MG63 (cell line): ENCODE results near the gene ERLEC1. TPM values are rescaled to one million over a fixed set of nuclear protein-coding genes. Genes with fewer than 3 reads are reported as not detected.
"Not testable (repeated sequence)": the region's sequence is repeated elsewhere in the genome, so short reads cannot be mapped to it uniquely, and the experiment has no call there.

Experiments
- DNase-seq: peaks from one replicate; pipeline ENCODE4 v3.0.0-alpha.2; 2020
- H3K27me3 ChIP-seq: fragments of 250-450 bp; sonication (Bioruptor Pico); 2 replicates; pipeline ENCODE4 v1.5.1; 2020; ENCODE audit warnings: mild to moderate bottlenecking, moderate library complexity
- H3K36me3 ChIP-seq: fragments of 250-450 bp; sonication (Bioruptor Pico); 2 replicates; pipeline ENCODE4 v1.5.1; 2020; ENCODE audit warnings: mild to moderate bottlenecking, moderate library complexity
- H3K4me3 ChIP-seq: fragments of 250-450 bp; sonication (Bioruptor Pico); 2 replicates; pipeline ENCODE4 v1.5.1; 2020; ENCODE audit warnings: mild to moderate bottlenecking, moderate library complexity
- H3K9me3 ChIP-seq: fragments of 250-450 bp; sonication (Bioruptor Pico); 2 replicates; pipeline ENCODE4 v1.5.1; 2020; ENCODE audit warnings: mild to moderate bottlenecking, moderate library complexity
- total RNA-seq: library from RNA; depleted of rRNA; stranded (reverse); fragments of >200 nt; shearing (Covaris generic); gene quantifications from 2 replicates; pipeline ENCODE4 v1.2.3, GENCODE V29; 2014; ENCODE audit warnings: low replicate concordance; rRNA removed

Gene ERLEC1, protein sequence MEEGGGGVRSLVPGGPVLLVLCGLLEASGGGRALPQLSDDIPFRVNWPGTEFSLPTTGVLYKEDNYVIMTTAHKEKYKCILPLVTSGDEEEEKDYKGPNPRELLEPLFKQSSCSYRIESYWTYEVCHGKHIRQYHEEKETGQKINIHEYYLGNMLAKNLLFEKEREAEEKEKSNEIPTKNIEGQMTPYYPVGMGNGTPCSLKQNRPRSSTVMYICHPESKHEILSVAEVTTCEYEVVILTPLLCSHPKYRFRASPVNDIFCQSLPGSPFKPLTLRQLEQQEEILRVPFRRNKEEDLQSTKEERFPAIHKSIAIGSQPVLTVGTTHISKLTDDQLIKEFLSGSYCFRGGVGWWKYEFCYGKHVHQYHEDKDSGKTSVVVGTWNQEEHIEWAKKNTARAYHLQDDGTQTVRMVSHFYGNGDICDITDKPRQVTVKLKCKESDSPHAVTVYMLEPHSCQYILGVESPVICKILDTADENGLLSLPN
- total RNA-seq: 12.1 and 13.6 TPM in 2 replicates

DNA sequence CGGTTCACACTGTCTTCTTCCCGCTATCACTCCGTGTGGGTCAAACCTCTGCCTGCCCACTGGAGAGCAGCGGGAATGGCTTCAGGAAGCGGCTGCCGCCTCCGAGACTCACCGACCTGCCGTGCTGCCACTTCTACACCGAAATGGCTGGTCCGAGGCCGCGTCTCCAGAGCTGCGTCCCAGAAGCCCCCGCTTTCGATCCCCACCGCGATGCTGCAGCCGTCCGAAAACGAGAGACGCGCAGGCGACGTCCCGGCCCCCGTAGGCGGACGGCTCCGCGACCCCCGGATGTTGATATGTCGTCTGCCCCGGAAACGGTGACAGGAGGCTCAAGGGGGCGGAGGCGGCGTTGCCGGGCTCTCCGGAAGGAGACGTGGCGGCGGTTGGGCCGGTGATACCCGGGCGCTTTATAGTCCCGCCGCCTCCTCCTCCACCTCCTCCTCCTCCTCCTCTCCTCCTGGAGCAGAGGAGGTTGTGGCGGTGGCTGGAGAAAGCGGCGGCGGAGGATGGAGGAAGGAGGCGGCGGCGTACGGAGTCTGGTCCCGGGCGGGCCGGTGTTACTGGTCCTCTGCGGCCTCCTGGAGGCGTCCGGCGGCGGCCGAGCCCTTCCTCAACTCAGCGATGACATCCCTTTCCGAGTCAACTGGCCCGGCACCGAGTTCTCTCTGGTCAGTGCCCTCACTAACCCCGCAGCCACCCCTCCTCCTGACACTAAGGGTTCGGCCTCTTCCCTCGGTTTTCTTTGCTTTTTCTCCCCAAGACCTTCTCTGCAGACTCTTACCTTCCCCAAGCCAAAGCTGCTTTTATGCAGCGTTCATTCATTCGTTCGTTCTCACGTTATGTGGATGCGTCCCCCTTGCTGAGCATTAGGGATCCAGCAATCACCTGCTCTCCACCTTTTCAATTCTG lies at the start of gene ERLEC1, which contains the start of gene ASB3:
Gene ERLEC1 (plus strand): TSS at position 340 of the 909 bp plus-strand sequence. CDS start 167 bp downstream, at position 507.
Gene ASB3 (minus strand): TSS at position 249 of the 909 bp plus-strand sequence. CDS start 21,381 bp downstream, outside the sequence.
- Histone ChIP-seq H3K9me3 (no peaks in the 10 kb centered on the region), H3K27me3 (no peaks in the 10 kb centered on the region), H3K36me3 (no peaks in the 10 kb centered on the region; the same call in 1 of the 2 replicates), H3K4me3 (peak within 1 kb of the TSS; percentile 89)
- DNase-seq: peak; percentile 87

DNA sequence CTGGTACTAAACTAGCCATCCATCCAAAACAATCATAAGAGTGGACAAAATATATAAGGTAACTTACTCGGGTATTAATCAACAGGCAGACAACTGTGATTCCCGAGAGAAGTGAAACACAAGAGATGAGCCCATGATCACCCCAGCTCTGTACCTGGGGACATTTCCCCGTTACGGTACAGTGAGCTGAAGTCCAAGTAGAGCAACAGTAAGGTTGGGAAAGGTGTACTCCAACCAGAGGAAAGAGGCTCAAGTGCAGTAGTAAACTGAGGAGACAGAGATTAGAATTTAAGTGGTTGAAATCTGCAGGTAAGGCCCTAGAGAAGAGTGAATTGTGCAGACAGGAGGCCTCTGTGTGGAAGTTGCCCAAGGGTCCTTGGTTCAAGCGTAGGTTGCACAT lies 49.8 kb upstream of the ERLEC1 start:
- DNase-seq: no peak
- H3K36me3 ChIP-seq: peaks cover 6% of the 10 kb centered on the region
- no peaks in the 10 kb centered on the region for H3K9me3 ChIP-seq
- H3K27me3 ChIP-seq: no peaks in the 10 kb centered on the region
- H3K4me3 ChIP-seq: no peak overlapping the region

DNA sequence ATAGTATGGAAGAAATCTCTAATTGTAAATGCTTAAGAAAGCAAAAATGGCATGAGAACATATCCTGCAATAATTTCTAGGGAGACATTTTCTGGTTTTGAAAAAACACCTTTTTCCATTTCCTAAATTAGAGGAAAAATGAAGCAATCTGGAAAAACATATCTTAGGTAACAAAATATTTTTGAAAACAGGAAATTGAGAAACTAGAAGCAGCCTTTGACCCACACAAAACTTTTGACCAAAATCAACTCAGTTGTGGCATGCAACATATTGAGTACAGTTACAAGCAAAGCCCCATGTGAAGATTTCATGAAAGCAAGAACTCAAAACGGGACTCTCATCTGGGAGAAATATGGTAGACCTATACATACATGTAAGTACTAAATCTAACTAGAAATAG lies 47.8 kb upstream of the ERLEC1 start:
- H3K36me3 ChIP-seq: peaks cover 6% of the 10 kb centered on the region
- DNase-seq: no peak
- H3K27me3 ChIP-seq: no peaks in the 10 kb centered on the region
- H3K4me3 ChIP-seq: no peak overlapping the region
- H3K9me3 ChIP-seq: no peaks in the 10 kb centered on the region

DNA sequence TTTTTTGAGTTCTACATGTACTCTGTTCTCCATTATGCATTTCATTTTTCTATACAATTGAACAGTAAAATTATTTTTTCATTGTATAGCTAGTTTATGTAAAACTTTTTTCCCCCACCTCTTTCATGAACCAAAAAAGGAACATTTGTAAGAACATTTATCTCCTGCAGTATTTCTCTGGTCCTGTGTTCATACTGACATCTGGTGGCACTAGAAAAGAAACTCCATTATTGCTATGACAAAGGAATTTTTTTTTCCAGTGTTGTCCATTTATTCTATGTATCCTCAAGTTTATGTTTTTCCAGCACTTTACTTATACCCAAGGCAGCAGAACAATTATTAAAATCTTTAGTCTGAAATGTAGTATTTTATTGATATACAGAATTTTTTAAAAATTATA lies 46.7 kb upstream of the ERLEC1 start:
- DNase-seq: no peak
- no peaks in the 10 kb centered on the region for H3K9me3 ChIP-seq
- no peaks in the 10 kb centered on the region for H3K27me3 ChIP-seq
- 0 out of 2 replicates have a peak, but pooled peaks cover under 1% of the 10 kb centered on the region for H3K36me3 ChIP-seq
- H3K4me3 ChIP-seq: no peak overlapping the region

DNA sequence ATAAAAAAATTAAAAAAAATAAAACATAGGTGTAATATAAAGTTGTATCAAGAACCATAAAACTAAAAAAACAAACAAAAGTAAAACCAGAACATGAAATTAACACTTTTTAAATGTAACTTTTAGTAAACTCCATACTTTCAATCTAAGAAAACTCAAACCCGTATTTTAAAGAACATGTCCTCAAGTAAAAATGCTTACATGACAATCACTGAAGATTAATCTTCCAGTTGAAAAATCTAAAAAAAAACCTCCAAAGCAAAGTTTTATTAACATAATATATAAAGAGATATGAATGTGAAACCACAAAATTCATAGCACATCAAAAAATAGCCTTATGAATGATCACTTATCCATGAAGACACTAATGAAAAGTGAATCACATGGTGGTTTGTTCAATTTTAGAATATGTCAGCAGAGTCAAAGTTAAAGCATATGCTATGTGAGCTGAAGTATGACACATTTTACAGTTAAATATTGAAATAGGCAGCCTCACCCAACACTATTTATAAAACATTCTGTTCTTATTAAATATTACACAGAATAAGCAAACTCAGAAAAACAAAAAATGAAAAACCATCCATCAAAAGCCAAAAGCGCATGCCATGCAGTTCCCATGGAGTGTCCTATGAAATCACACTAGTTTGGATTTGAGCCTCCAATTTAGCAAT lies 42.3 kb upstream of the ERLEC1 start:
- no peak overlapping the region for H3K4me3 ChIP-seq
- no peak for DNase-seq
- H3K27me3 ChIP-seq: no peaks in the 10 kb centered on the region
- H3K36me3 ChIP-seq: no peaks in the 10 kb centered on the region
- H3K9me3 ChIP-seq: no peaks in the 10 kb centered on the region

DNA sequence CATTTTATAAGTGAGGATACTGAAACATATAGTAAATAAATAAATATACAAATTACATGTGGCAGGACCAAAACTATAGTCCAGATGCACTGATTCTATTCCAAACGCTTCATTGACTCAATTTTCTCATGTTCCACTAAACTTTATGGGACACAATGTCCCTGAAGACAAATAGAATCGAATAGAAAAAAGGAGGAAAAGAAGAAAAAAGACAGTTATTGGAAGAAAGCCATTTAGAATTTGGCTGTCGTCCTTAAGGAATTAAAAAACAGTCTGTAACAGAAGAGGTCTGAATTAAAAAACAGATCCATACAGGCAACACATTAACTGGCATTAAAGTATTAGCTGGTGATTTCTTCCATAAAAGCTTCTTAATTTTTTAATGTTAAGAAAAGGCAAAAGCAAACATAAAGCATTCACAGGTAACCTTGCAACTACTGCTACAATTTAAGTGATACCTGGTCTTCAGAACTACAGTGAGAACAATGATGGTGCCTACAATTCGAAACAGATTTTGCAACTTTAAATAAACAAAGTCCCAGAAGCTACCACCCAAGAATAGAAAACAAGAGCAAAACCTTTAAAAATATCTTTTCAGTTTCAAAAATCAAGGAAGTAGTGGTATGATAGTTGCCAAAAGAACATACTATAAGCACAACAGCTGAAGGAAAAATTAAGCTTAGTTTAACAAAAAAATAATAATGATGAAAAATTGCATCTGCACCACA lies 36.6 kb upstream of the ERLEC1 start:
- no peak for DNase-seq
- H3K36me3 ChIP-seq: no peaks in the 10 kb centered on the region

DNA sequence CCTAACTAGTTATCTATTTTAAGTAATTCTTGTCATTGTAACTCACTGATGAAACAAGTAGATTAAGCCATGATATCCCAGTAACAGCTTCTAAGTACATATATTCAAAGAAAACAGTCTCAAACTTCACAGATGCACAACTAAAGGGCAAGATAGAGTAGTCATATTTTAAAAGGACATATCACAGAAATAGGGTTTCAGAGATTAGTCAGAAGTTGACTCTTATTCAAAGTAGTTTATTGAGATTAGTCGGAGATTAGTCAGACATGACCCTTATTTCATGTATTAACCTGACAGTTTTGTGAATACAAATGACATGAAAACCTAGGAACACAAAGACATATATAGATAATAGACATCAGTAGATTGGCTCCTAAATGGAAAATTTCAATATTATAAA lies 35.1 kb upstream of the ERLEC1 start:
- DNase-seq: no peak
- no peak overlapping the region for H3K4me3 ChIP-seq
- H3K9me3 ChIP-seq: no peaks in the 10 kb centered on the region
- H3K36me3 ChIP-seq: peaks cover 2% of the 10 kb centered on the region
- no peaks in the 10 kb centered on the region for H3K27me3 ChIP-seq

More for the DNA sequence above, 36.6 kb upstream of the ERLEC1 start:
- Histone ChIP-seq H3K4me3 (no peak overlapping the region), H3K9me3 (no peaks in the 10 kb centered on the region), H3K27me3 (no peaks in the 10 kb centered on the region)

DNA sequence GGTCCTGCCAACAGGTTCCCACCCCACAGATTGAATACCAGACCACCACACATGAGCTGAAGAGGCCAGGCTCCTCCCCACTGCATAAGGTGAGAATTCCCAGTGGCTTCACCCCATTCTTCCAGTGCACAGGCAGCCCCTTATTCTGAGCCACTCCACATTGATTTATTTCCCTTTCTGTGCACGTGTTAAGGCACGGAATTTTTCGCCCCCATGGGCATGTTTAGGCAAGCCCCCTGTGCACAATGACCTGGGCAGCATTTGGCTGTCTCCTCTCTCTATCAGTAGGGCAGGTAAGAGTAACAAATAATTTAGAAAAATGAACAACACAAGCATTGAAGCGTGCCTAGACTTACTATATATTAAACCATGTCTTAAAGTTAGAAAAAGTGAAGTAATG lies 34.5 kb upstream of the ERLEC1 start:
- no peaks in the 10 kb centered on the region for H3K27me3 ChIP-seq
- no peak overlapping the region for H3K4me3 ChIP-seq
- no peak for DNase-seq

DNA sequence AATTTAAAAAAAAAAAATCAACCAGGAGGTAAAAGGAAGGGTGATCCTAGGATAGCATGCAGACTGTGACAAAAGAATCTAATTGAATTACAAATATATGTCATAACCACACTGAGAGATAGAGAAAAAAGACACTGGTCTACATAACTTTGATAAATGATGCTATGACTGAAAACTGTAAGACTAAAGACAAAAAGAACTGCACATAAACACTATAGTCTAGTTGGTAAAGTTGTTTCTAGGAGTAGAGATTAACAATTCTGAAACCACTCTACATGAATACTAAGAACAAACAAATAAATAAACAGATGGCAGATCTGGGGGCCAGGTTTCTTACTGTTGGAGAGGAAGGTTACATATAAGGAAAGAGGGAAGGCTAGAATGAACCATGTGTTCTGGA lies 33.8 kb upstream of the ERLEC1 start:
- no peak overlapping the region for H3K4me3 ChIP-seq
- no peak for DNase-seq
- peaks cover 2% of the 10 kb centered on the region for H3K36me3 ChIP-seq
- H3K27me3 ChIP-seq: no peaks in the 10 kb centered on the region
- no peaks in the 10 kb centered on the region for H3K9me3 ChIP-seq

More for the DNA sequence above, 34.5 kb upstream of the ERLEC1 start:
- no peaks in the 10 kb centered on the region for H3K9me3 ChIP-seq
- H3K36me3 ChIP-seq: peaks cover 2% of the 10 kb centered on the region

DNA sequence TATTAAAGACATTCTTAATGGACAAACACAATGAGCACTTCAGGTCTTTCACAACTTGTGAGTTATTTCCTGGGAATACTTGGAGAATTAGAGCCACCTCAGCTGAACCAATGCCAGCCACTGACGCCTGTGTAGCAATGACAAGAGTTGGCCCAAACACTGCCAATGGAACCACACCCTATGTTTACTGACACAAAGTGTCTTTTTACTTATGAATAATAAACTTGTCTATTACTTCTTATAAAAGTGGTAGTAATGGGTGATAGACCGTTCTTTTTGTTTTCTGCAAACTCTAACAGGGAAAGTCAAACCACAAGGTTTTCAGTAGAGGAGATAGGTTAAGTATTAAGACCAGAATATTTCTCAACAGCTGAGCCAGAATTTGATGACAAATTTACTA lies 31.7 kb upstream of the ERLEC1 start:
- peak; percentile 5 for DNase-seq
- H3K4me3 ChIP-seq: no peak overlapping the region

DNA sequence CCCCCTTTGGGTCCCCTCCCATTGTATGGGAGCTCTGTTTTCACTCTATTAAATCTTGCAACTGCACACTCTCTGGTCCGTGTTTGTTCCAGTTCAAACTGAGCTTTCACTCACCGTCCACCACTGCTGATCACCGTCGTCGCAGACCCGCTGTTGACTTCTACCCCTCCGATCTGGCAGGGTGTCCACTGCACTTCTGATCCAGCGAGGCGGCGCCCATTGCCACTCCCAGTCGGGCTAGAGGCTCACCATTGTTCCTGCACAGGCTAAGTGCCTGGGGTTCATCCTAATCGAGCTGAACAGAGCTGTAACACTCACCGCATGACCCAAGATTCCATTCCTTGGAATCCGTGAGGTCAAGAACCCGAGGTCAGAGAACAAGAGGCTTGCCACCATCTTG lies 30.2 kb upstream of the ERLEC1 start:
- Histone ChIP-seq H3K27me3 (no peaks in the 10 kb centered on the region), H3K36me3 (peaks cover 2% of the 10 kb centered on the region), H3K4me3 (no peak overlapping the region), H3K9me3 (no peaks in the 10 kb centered on the region)
- DNase-seq: no peak

More for the DNA sequence above, 31.7 kb upstream of the ERLEC1 start:
- H3K36me3 ChIP-seq: peaks cover 2% of the 10 kb centered on the region
- H3K9me3 ChIP-seq: no peaks in the 10 kb centered on the region
- no peaks in the 10 kb centered on the region for H3K27me3 ChIP-seq

DNA sequence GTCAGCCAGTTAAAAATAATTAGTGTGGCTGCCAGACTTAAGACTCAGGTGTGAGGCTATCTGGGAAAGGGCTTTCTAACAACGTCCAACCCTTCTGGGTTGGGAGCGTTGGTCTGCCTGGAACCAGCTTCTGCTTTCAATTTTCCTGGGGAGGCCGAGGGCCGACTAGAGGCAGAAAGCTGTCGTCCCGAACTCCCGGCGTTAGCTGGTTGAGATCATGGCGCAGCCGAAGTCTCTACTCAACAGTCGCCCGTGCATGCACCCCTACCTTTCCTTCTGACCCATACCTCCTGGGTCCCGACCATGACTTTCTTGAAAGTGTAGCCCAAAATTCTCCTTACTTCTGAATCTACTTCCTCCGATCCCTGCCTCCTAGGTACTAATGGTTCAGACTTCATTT lies 29.6 kb upstream of the ERLEC1 start:
- not testable (repeated sequence) for DNase-seq, H3K9me3 ChIP-seq, H3K36me3 ChIP-seq, H3K4me3 ChIP-seq, H3K27me3 ChIP-seq

DNA sequence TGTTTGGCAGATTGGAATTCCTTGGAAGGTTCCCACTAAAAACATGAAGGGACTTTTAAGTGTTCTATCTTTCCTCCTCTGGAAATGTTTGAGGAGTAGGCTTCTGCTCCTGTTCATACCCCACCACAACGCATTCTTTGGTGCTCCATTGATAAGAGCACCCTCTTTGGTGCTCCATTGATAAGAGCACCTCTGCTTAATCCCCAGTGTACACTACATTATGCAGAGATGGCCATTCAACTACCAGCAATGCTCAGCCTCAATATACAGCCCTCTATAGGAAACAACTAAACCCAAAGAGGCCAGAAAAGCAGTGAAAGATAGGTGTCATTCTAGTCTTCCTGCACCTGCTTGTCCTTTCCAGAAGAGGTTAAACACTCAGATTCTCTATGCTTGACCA lies 21.1 kb upstream of the ERLEC1 start:
- Histone ChIP-seq H3K27me3 (no peaks in the 10 kb centered on the region), H3K4me3 (no peak overlapping the region), H3K9me3 (no peaks in the 10 kb centered on the region), H3K36me3 (peaks cover 3% of the 10 kb centered on the region)
- DNase-seq: no peak

DNA sequence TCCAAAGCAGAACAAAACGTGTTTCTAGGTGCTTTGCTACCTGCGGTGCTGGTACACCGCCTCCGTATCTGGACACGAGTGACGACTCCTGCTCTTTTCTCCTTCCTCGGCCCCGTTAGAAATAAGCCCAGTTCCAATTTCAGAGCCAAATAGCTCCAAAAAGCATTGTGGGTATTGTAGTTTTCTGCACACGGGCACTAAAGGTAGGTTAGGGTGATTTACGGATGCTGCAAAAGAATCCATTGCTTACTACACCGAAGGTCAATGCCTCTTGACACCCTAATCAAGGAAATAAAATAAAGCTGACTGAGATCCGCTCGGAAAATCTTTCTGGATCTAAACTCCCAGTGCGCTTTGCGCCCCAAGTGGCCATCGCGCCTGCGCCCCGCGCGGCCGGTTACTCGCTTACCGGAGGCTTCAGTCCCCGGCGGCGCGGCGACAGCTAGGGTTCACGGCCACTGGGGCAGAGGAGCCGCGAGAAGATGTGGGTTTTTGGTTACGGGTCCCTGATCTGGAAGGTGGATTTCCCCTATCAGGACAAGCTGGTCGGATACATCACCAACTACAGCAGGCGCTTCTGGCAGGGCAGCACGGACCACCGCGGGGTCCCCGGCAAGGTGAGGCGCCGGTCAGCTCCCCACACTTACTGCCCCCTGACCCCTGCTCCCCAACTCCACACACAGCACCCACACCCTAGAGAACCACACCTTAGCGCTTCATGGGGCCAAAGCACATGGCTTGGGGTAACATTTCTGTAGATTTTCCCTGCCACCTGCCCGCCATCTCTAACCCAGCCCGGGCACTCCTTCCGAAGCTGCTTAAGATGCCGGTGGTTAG lies 19.2 kb upstream of the ERLEC1 start, which contains the start of gene CHAC2:
Gene CHAC2 (plus strand): TSS at position 400 of the 837 bp plus-strand sequence. CDS start 83 bp downstream, at position 483.
- DNase-seq: peak; percentile 83
- Histone ChIP-seq H3K36me3 (peaks cover 3% of the 10 kb centered on the region), H3K27me3 (no peaks in the 10 kb centered on the region), H3K9me3 (no peaks in the 10 kb centered on the region), H3K4me3 (peak within 1 kb of the TSS; percentile 84)

DNA sequence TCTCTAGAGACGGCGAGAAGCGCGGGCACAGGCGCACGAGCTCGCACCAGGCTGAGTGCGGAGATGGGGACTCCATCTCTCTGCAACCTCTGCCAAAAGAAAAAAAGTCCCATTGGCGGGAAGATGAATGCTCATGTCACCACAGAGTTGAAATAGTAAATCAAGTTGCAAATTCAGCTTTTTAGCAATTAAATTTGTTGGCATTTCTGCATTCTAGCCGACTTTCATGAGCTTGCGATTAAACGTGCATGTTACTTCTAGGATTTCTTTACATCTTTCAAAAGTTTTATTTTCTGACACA lies 18.7 kb upstream of the ERLEC1 start:
- peak overlapping the region; percentile 84 for H3K4me3 ChIP-seq
- H3K9me3 ChIP-seq: no peaks in the 10 kb centered on the region
- DNase-seq: no peak
- H3K27me3 ChIP-seq: no peaks in the 10 kb centered on the region
- peaks cover 1% of the 10 kb centered on the region for H3K36me3 ChIP-seq
